ENCODE results near the gene MTRFR.
A peak's percentile ranks its signal among the peaks of the same experiment; 100 is the strongest.

The MTRFR gene

GRCh38 chr12:123261196-123261595 is 28.0 kb downstream of the MTRFR start:
- H3K36me3 ChIP-seq (ENCODE audit: control insufficient read depth, insufficient read depth, low read length): peaks cover 23% of the 10 kb centered on the region
- no peak overlapping the region for H3K4me3 ChIP-seq (ENCODE audit: insufficient read depth, low read depth, low read length, poor library complexity, severe bottlenecking)
- H3K9me3 ChIP-seq (ENCODE audit: control insufficient read depth, low read length): no peaks in the 10 kb centered on the region
- H3K4me1 ChIP-seq (ENCODE audit: control insufficient read depth, insufficient read depth, low read length, poor library complexity, severe bottlenecking): no peaks in the 10 kb centered on the region
- H3K27ac ChIP-seq (ENCODE audit: insufficient read depth, low read length, poor library complexity, severe bottlenecking): no peak overlapping the region
- no peaks in the 10 kb centered on the region for H3K27me3 ChIP-seq (replicated peaks; ENCODE audit: control insufficient read depth, insufficient read depth, low read length, poor library complexity, severe bottlenecking)
- DNase-seq: no peak

GRCh38 chr12:123263196-123263817 is 30.1 kb downstream of the MTRFR start:
- peaks cover 6% of the 10 kb centered on the region for H3K36me3 ChIP-seq (ENCODE audit: control insufficient read depth, insufficient read depth, low read length)
- H3K9me3 ChIP-seq (ENCODE audit: control insufficient read depth, low read length): no peaks in the 10 kb centered on the region
- H3K4me1 ChIP-seq (ENCODE audit: control insufficient read depth, insufficient read depth, low read length, poor library complexity, severe bottlenecking): no peaks in the 10 kb centered on the region
- H3K27me3 ChIP-seq (replicated peaks; ENCODE audit: control insufficient read depth, insufficient read depth, low read length, poor library complexity, severe bottlenecking): no peaks in the 10 kb centered on the region
- H3K4me3 ChIP-seq (ENCODE audit: insufficient read depth, low read depth, low read length, poor library complexity, severe bottlenecking): no peak overlapping the region
- no peak for DNase-seq
- H3K27ac ChIP-seq (ENCODE audit: insufficient read depth, low read length, poor library complexity, severe bottlenecking): no peak overlapping the region

DNA sequence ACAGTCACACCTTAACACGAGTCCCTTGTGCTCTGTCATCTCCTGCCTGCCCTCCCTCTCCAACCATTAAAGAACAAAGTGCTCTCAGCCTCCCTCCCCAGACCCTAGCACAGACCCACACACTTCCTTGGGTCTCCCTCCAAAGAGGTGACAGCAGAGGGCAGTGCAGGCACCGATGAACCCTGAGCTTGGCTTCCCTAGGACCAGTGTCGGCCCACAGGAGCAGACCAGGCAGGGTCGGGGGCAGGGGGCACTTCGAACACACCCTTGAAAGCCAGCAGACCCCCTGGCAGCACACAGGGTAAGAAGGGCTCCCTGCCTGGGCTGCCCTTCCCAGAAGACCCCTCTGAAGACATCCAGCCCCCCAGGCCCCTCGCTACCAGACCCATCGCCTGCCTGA is 31.4 kb downstream of the MTRFR start:
- Histone ChIP-seq H3K36me3 (ENCODE audit: control insufficient read depth, insufficient read depth, low read length) (no peaks in the 10 kb centered on the region), H3K9me3 (ENCODE audit: control insufficient read depth, low read length) (no peaks in the 10 kb centered on the region), H3K27ac (ENCODE audit: insufficient read depth, low read length, poor library complexity, severe bottlenecking) (no peak overlapping the region), H3K27me3 (replicated peaks; ENCODE audit: control insufficient read depth, insufficient read depth, low read length, poor library complexity, severe bottlenecking) (no peaks in the 10 kb centered on the region), H3K4me1 (ENCODE audit: control insufficient read depth, insufficient read depth, low read length, poor library complexity, severe bottlenecking) (no peaks in the 10 kb centered on the region), H3K4me3 (ENCODE audit: insufficient read depth, low read depth, low read length, poor library complexity, severe bottlenecking) (no peak overlapping the region)
- DNase-seq: no peak

- no peak overlapping the region for H3K4me3 ChIP-seq (ENCODE audit: insufficient read depth, low read depth, low read length, poor library complexity, severe bottlenecking)
- H3K27ac ChIP-seq (ENCODE audit: insufficient read depth, low read length, poor library complexity, severe bottlenecking): no peak overlapping the region
- peaks cover 9% of the 10 kb centered on the region for H3K4me1 ChIP-seq (ENCODE audit: control insufficient read depth, insufficient read depth, low read length, poor library complexity, severe bottlenecking)
- no peaks in the 10 kb centered on the region for H3K27me3 ChIP-seq (replicated peaks; ENCODE audit: control insufficient read depth, insufficient read depth, low read length, poor library complexity, severe bottlenecking)
- no peaks in the 10 kb centered on the region for H3K36me3 ChIP-seq (ENCODE audit: control insufficient read depth, insufficient read depth, low read length)
- DNase-seq: no peak
- H3K9me3 ChIP-seq (ENCODE audit: control insufficient read depth, low read length): no peaks in the 10 kb centered on the region
Observed at GRCh38 chr12:123265851-123266678, 32.8 kb downstream of the MTRFR start.

GRCh38 chr12:123266679-123267277 is 33.5 kb downstream of the MTRFR start:
- DNase-seq: no peak
- Histone ChIP-seq H3K27me3 (replicated peaks; ENCODE audit: control insufficient read depth, insufficient read depth, low read length, poor library complexity, severe bottlenecking) (no peaks in the 10 kb centered on the region), H3K4me3 (ENCODE audit: insufficient read depth, low read depth, low read length, poor library complexity, severe bottlenecking) (no peak overlapping the region), H3K9me3 (ENCODE audit: control insufficient read depth, low read length) (no peaks in the 10 kb centered on the region), H3K4me1 (ENCODE audit: control insufficient read depth, insufficient read depth, low read length, poor library complexity, severe bottlenecking) (peaks cover 9% of the 10 kb centered on the region), H3K36me3 (ENCODE audit: control insufficient read depth, insufficient read depth, low read length) (no peaks in the 10 kb centered on the region), H3K27ac (ENCODE audit: insufficient read depth, low read length, poor library complexity, severe bottlenecking) (no peak overlapping the region)

GRCh38 chr12:123267335-123267920 is 34.2 kb downstream of the MTRFR start:
- Histone ChIP-seq H3K4me3 (ENCODE audit: insufficient read depth, low read depth, low read length, poor library complexity, severe bottlenecking) (no peak overlapping the region), H3K36me3 (ENCODE audit: control insufficient read depth, insufficient read depth, low read length) (no peaks in the 10 kb centered on the region)

DNA sequence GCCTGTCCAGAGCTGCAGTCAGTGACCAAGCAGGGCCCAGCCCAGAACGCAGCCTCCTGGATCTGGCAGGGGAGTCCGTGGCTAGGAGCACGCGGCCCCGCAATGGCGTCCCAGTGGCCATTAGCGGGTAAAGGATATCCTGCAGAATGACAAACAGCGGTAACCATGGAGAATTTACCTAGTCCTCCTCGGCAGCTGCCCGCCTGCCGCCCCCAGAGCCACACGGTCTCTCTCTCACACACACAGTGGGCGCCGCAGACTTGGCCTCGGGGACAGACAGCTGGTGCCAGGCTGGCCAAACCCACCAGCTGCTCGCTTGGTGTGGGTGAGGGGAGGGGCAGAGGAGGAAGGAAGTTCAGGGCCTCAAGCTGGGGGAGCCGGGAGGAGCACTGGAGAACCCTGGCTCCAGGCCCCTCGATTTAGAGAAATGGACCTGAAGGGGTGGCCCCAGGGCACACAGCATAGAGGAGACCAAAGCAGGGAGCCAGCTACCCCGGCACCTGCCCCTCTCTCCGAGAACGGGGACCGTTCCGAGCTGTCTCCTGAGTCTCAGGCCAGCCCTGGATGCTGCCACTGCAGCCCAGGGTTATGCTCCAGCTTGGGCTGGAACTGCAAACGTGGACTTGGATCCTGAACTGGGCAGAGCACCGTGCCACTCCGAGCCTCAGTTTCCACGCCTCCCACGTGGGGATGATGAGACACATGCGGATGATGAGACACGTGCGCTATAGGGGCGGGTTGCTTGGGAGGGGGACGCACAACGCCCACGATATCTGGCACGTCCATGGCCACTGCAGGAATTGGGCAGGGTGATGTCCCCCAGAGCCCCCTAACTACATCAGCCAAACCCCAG is 35.0 kb downstream of the MTRFR start:
- peaks cover 9% of the 10 kb centered on the region for H3K4me1 ChIP-seq (ENCODE audit: control insufficient read depth, insufficient read depth, low read length, poor library complexity, severe bottlenecking)

More at GRCh38 chr12:123267335-123267920, 34.2 kb downstream of the MTRFR start:
- DNase-seq: no peak
- no peaks in the 10 kb centered on the region for H3K27me3 ChIP-seq (replicated peaks; ENCODE audit: control insufficient read depth, insufficient read depth, low read length, poor library complexity, severe bottlenecking)
- peaks cover 9% of the 10 kb centered on the region for H3K4me1 ChIP-seq (ENCODE audit: control insufficient read depth, insufficient read depth, low read length, poor library complexity, severe bottlenecking)
- H3K9me3 ChIP-seq (ENCODE audit: control insufficient read depth, low read length): no peaks in the 10 kb centered on the region
- H3K27ac ChIP-seq (ENCODE audit: insufficient read depth, low read length, poor library complexity, severe bottlenecking): no peak overlapping the region

GRCh38 chr12:123268850-123269249 is 35.6 kb downstream of the MTRFR start:
- Histone ChIP-seq H3K9me3 (ENCODE audit: control insufficient read depth, low read length) (no peaks in the 10 kb centered on the region), H3K4me3 (ENCODE audit: insufficient read depth, low read depth, low read length, poor library complexity, severe bottlenecking) (no peak overlapping the region), H3K4me1 (ENCODE audit: control insufficient read depth, insufficient read depth, low read length, poor library complexity, severe bottlenecking) (peaks cover 9% of the 10 kb centered on the region), H3K36me3 (ENCODE audit: control insufficient read depth, insufficient read depth, low read length) (no peaks in the 10 kb centered on the region), H3K27ac (ENCODE audit: insufficient read depth, low read length, poor library complexity, severe bottlenecking) (no peak overlapping the region), H3K27me3 (replicated peaks; ENCODE audit: control insufficient read depth, insufficient read depth, low read length, poor library complexity, severe bottlenecking) (no peaks in the 10 kb centered on the region)
- DNase-seq: no peak

More for the DNA sequence above, 35.0 kb downstream of the MTRFR start:
- Histone ChIP-seq H3K4me3 (ENCODE audit: insufficient read depth, low read depth, low read length, poor library complexity, severe bottlenecking) (no peak overlapping the region), H3K27ac (ENCODE audit: insufficient read depth, low read length, poor library complexity, severe bottlenecking) (no peak overlapping the region), H3K36me3 (ENCODE audit: control insufficient read depth, insufficient read depth, low read length) (no peaks in the 10 kb centered on the region), H3K9me3 (ENCODE audit: control insufficient read depth, low read length) (no peaks in the 10 kb centered on the region), H3K27me3 (replicated peaks; ENCODE audit: control insufficient read depth, insufficient read depth, low read length, poor library complexity, severe bottlenecking) (no peaks in the 10 kb centered on the region)
- no peak for DNase-seq

GRCh38 chr12:123269395-123269892 is 36.2 kb downstream of the MTRFR start:
- Histone ChIP-seq H3K36me3 (ENCODE audit: control insufficient read depth, insufficient read depth, low read length) (no peaks in the 10 kb centered on the region), H3K27me3 (replicated peaks; ENCODE audit: control insufficient read depth, insufficient read depth, low read length, poor library complexity, severe bottlenecking) (no peaks in the 10 kb centered on the region), H3K4me3 (ENCODE audit: insufficient read depth, low read depth, low read length, poor library complexity, severe bottlenecking) (peak overlapping the region; percentile 62), H3K9me3 (ENCODE audit: control insufficient read depth, low read length) (no peaks in the 10 kb centered on the region), H3K4me1 (ENCODE audit: control insufficient read depth, insufficient read depth, low read length, poor library complexity, severe bottlenecking) (peaks cover 9% of the 10 kb centered on the region), H3K27ac (ENCODE audit: insufficient read depth, low read length, poor library complexity, severe bottlenecking) (peak overlapping the region; percentile 11)
- DNase-seq: peak in 1 of 3 donors; percentile 21
